ENCODE results near the gene FASLG.

- TF ChIP-seq CTCF (IDR thresholded peaks at IDR 0.05 in 8 of 11, conservative IDR thresholded peaks at IDR 0.05 in 3 of 11) = no peak
- TF ChIP-seq POLR2AphosphoS5 (IDR thresholded peaks at IDR 0.05) = no peak
- TF ChIP-seq POLR2A (IDR thresholded peaks at IDR 0.05) = no peak
Measured at GRCh38 chr1:172674831-172675613, 16.1 kb downstream of the FASLG start.
